ENCODE results near the gene PER3.
A peak's percentile ranks its signal among the peaks of the same experiment; 100 is the strongest.

Gene PER3

GRCh38 chr1:7770997-7771822 is 12.9 kb upstream of the PER3 start, which contains the start of gene VAMP3 (continued):
- no peak for TF ChIP-seq ZSCAN18 (tag by site-specific recombination; IDR thresholded peaks at IDR 0.05)
- peak; percentile 7; the same call in 1 of the 2 replicates for TF ChIP-seq ZBTB20 (tag by site-specific recombination; IDR thresholded peaks at IDR 0.05)
- TF ChIP-seq MYNN (tag by site-specific recombination; IDR thresholded peaks at IDR 0.05; ENCODE audit: borderline replicate concordance) = no peak
- TF ChIP-seq ZNF302 (tag by site-specific recombination; IDR thresholded peaks at IDR 0.05; ENCODE audit: low read depth) = no peak
- no peak for TF ChIP-seq MEIS1 (CRISPR knock-in tag; IDR thresholded peaks at IDR 0.05; ENCODE audit: borderline replicate concordance)
- peak; percentile 78 for TF ChIP-seq PRDM10 (tag by site-specific recombination; IDR thresholded peaks at IDR 0.05)
- no peak for TF ChIP-seq ZNF324 (tag by site-specific recombination; IDR thresholded peaks at IDR 0.05)
- no peak for TF ChIP-seq ZNF776 (tag by site-specific recombination; IDR thresholded peaks at IDR 0.05; ENCODE audit: borderline replicate concordance)
- TF ChIP-seq ZNF174 (tag by site-specific recombination; IDR thresholded peaks at IDR 0.05) = no peak
- TF ChIP-seq OVOL3 (tag by site-specific recombination; IDR thresholded peaks at IDR 0.05) = no peak
- TF ChIP-seq ZBTB10 (tag by site-specific recombination; IDR thresholded peaks at IDR 0.05) = 0 out of 2 replicates have a peak, but pooled peaks have one; percentile 40
- TF ChIP-seq ZFHX2 (tag by site-specific recombination; conservative IDR thresholded peaks at IDR 0.05) = peak; percentile 84
- no peak for TF ChIP-seq BCL11B (tag by site-specific recombination; IDR thresholded peaks at IDR 0.05; ENCODE audit: low read depth)
- no peak for TF ChIP-seq ELK4 (IDR thresholded peaks at IDR 0.05; ENCODE audit: borderline replicate concordance, low read depth, low read length)
- no peak for TF ChIP-seq ZNF416 (tag by site-specific recombination; IDR thresholded peaks at IDR 0.05)
- peak; percentile 93 for TF ChIP-seq PATZ1 (tag by site-specific recombination; IDR thresholded peaks at IDR 0.05)
- TF ChIP-seq ZNF558 (tag by site-specific recombination; IDR thresholded peaks at IDR 0.05) = no peak
- peak; percentile 26; the same call in 1 of the 2 replicates for TF ChIP-seq ZNF600 (tag by site-specific recombination; IDR thresholded peaks at IDR 0.05)
- no peak for TF ChIP-seq HIC1 (tag by site-specific recombination; IDR thresholded peaks at IDR 0.05)
- no peak for TF ChIP-seq SCRT1 (tag by site-specific recombination; IDR thresholded peaks at IDR 0.05; ENCODE audit: borderline replicate concordance)
- 0 out of 2 replicates have a peak, but pooled peaks have one; percentile 17 for TF ChIP-seq ZNF843 (tag by site-specific recombination; IDR thresholded peaks at IDR 0.05)
- peak; percentile 30; the same call in 1 of the 2 replicates for TF ChIP-seq ZXDB (tag by site-specific recombination; IDR thresholded peaks at IDR 0.05)
- TF ChIP-seq ZNF629 (tag by site-specific recombination; IDR thresholded peaks at IDR 0.05) = no peak
- peak; percentile 87 for TF ChIP-seq GLIS2 (tag by site-specific recombination; IDR thresholded peaks at IDR 0.05)

All from HEK293 (cell line).